ENCODE data around the gene IRX3. TPM values are rescaled to one million over a fixed set of nuclear protein-coding genes. Genes with fewer than 3 reads are reported as not detected.

IRX3 gene
- total RNA-seq, 1 donor from 2014 or later: 89.2 TPM

GRCh38 chr16:54305080-54305479 lies 18.5 kb upstream of the IRX3 start:
- no peak for DNase-seq
- no peak overlapping the region for H3K4me3 ChIP-seq
- H3K27ac ChIP-seq: no peak overlapping the region
- ATAC-seq: no peak
- TF ChIP-seq CTCF (IDR thresholded peaks at IDR 0.05): no peak
- no peaks in the 10 kb centered on the region for H3K9me3 ChIP-seq
- no peaks in the 10 kb centered on the region for H3K27me3 ChIP-seq
- no peaks in the 10 kb centered on the region for H3K36me3 ChIP-seq
- intact Hi-C loops (cut with DNase I): no loop called here
- H3K4me1 ChIP-seq: no peaks in the 10 kb centered on the region

- intact Hi-C loops (cut with DNase I): no loop called here
- Histone ChIP-seq H3K27me3 (no peaks in the 10 kb centered on the region), H3K27ac (no peak overlapping the region), H3K4me3 (no peak overlapping the region), H3K4me1 (no peaks in the 10 kb centered on the region), H3K36me3 (no peaks in the 10 kb centered on the region), H3K9me3 (no peaks in the 10 kb centered on the region)
- no peak for DNase-seq
- ATAC-seq: no peak
- TF ChIP-seq CTCF (IDR thresholded peaks at IDR 0.05): no peak
Measured at GRCh38 chr16:54303613-54304012, 17.0 kb upstream of the IRX3 start.

GRCh38 chr16:54297154-54297553 lies 10.6 kb upstream of the IRX3 start:
- TF ChIP-seq CTCF (IDR thresholded peaks at IDR 0.05): no peak
- no peak for ATAC-seq

GRCh38 chr16:54296543-54296942 lies 10.0 kb upstream of the IRX3 start:
- ATAC-seq (no peak), DNase-seq (no peak)
- no peaks in the 10 kb centered on the region for H3K4me1 ChIP-seq
- intact Hi-C loops (cut with DNase I): no loop called here
- no peak overlapping the region for H3K27ac ChIP-seq
- H3K9me3 ChIP-seq: no peaks in the 10 kb centered on the region
- H3K4me3 ChIP-seq: no peak overlapping the region
- peaks cover 14% of the 10 kb centered on the region for H3K27me3 ChIP-seq
- no peak for TF ChIP-seq CTCF (IDR thresholded peaks at IDR 0.05)
- no peaks in the 10 kb centered on the region for H3K36me3 ChIP-seq

More at GRCh38 chr16:54297154-54297553, 10.6 kb upstream of the IRX3 start:
- Histone ChIP-seq H3K9me3 (no peaks in the 10 kb centered on the region), H3K27me3 (peaks cover 8% of the 10 kb centered on the region), H3K4me1 (no peaks in the 10 kb centered on the region), H3K27ac (no peak overlapping the region), H3K36me3 (no peaks in the 10 kb centered on the region), H3K4me3 (no peak overlapping the region)
- DNase-seq: no peak
- intact Hi-C loops (cut with DNase I): no loop called here

GRCh38 chr16:54291656-54292487 lies 5.3 kb upstream of the IRX3 start:
- intact Hi-C loops (cut with DNase I): no loop called here

More at GRCh38 chr16:54291656-54292487, 5.3 kb upstream of the IRX3 start:
- Histone ChIP-seq H3K4me3 (no peak overlapping the region), H3K4me1 (peaks cover 7% of the 10 kb centered on the region), H3K36me3 (no peaks in the 10 kb centered on the region), H3K27me3 (peaks cover 56% of the 10 kb centered on the region), H3K27ac (no peak overlapping the region), H3K9me3 (no peaks in the 10 kb centered on the region)
- DNase-seq (no peak), ATAC-seq (no peak)
- no peak for TF ChIP-seq CTCF (IDR thresholded peaks at IDR 0.05)
